Caki2 (cell line): Measurements from ENCODE around the gene HOTAIR. TPM values are rescaled to one million over a fixed set of nuclear protein-coding genes. Genes with fewer than 3 reads are reported as not detected.
A peak's percentile ranks its signal among the peaks of the same experiment; 100 is the strongest.

ENCODE experiments used
- DNase-seq: peaks from one replicate; pipeline ENCODE4 v3.0.0-alpha.2; 2015; ENCODE audit warnings: low read depth
- in situ Hi-C: cut with HindIII; loops from 2 replicates; pipeline ENCODE4 v1.10.0; 2016; ENCODE audit warnings: low sequenced_read_pairs, low pct_unique_long_range_greater_than_20kb, mixed read lengths
- total RNA-seq: library from RNA; depleted of rRNA; stranded (reverse); fragments of >200 nt; shearing (Covaris generic); gene quantifications from 2 replicates; pipeline ENCODE4 v1.2.3, GENCODE V29; 2014; ENCODE audit warnings: low replicate concordance

HOTAIR gene
- total RNA-seq, 1 experiment from 2014 or later: not detected

GRCh38 chr12:53944209-53944608, 30.5 kb downstream of the HOTAIR start:
- DNase-seq: no peak
- in situ Hi-C loops: no loop called here

- in situ Hi-C loops: no loop called here
- DNase-seq: no peak
These were observed 32.2 kb downstream of the HOTAIR start for GRCh38 chr12:53942467-53942997.

- in situ Hi-C loops: no loop called here
- DNase-seq: no peak
These were observed 33.0 kb downstream of the HOTAIR start for GRCh38 chr12:53941750-53942149.

GRCh38 chr12:53941187-53941586, 33.6 kb downstream of the HOTAIR start:
- DNase-seq: no peak
- in situ Hi-C loops: no loop called here

GRCh38 chr12:53940443-53941014, 34.2 kb downstream of the HOTAIR start:
- DNase-seq: no peak
- in situ Hi-C loops: no loop called here

- in situ Hi-C loops: no loop called here
- DNase-seq: no peak
These were observed 35.3 kb downstream of the HOTAIR start for GRCh38 chr12:53939141-53940108.

- in situ Hi-C loops: no loop called here
- DNase-seq: peak; percentile 100
These were observed 36.2 kb downstream of the HOTAIR start, which contains the start of gene HOXC13 for GRCh38 chr12:53938326-53939140. TSS of gene HOXC13 (plus strand) at chr12:53938831. CDS start at chr12:53938907, 76 bp downstream.

GRCh38 chr12:53937596-53938325, 37.0 kb downstream of the HOTAIR start:
- in situ Hi-C loops: no loop called here
- DNase-seq: no peak

GRCh38 chr12:53937099-53937498, 37.7 kb downstream of the HOTAIR start:
- no peak for DNase-seq

GRCh38 chr12:53935383-53936341, 39.1 kb downstream of the HOTAIR start:
- in situ Hi-C loops: no loop called here
- no peak for DNase-seq

More at GRCh38 chr12:53937099-53937498, 37.7 kb downstream of the HOTAIR start:
- in situ Hi-C loops: no loop called here

GRCh38 chr12:53932915-53933314, 41.8 kb downstream of the HOTAIR start:
- in situ Hi-C loops: no loop called here
- DNase-seq: no peak

GRCh38 chr12:53931844-53932581, 42.7 kb downstream of the HOTAIR start:
- in situ Hi-C loops: no loop called here
- DNase-seq: no peak

- in situ Hi-C loops: no loop called here
- DNase-seq: no peak
These were observed 44.0 kb downstream of the HOTAIR start for GRCh38 chr12:53930591-53931255.

GRCh38 chr12:53929527-53929926, 45.2 kb downstream of the HOTAIR start:
- in situ Hi-C loops: no loop called here
- no peak for DNase-seq

GRCh38 chr12:53928054-53928835, 46.5 kb downstream of the HOTAIR start:
- in situ Hi-C loops: no loop called here
- no peak for DNase-seq
